ENCODE measurements around the gene GPR61. TPM values are rescaled to one million over a fixed set of nuclear protein-coding genes. Genes with fewer than 3 reads are reported as not detected.
A peak's percentile ranks its signal among the peaks of the same experiment; 100 is the strongest.

The GPR61 gene
- total RNA-seq, 2 experiments from 2014 or later = 0.53 TPM; not detected in 1

- peak overlapping the region; percentile 28 for H3K27ac Mint-ChIP-seq
- H3K27me3 Mint-ChIP-seq = peaks cover 1% of the 10 kb centered on the region
- POLR2A ChIA-PET = no interaction called here
- no peak overlapping the region for H3K4me3 Mint-ChIP-seq
- CTCF ChIA-PET = interaction anchor here (1.2 to 17.9 kb wide), 5 partner anchors 8 to 442 kb away, joined by 3 to 779 read pairs (median 24); partner anchors contain the start of genes AHCYL1, ATXN7L2 and CYB561D1
- no peak for DNase-seq
- peaks cover 2% of the 10 kb centered on the region for H3K36me3 Mint-ChIP-seq (ENCODE audit: low read depth)
- no peaks in the 10 kb centered on the region for H3K9me3 Mint-ChIP-seq
- peaks cover 13% of the 10 kb centered on the region for H3K4me1 Mint-ChIP-seq
Observed at GRCh38 chr1:109542657-109543056, 3.0 kb downstream of the GPR61 start.

- ChIA-PET CTCF (interaction anchor here (1.2 to 17.9 kb wide), 6 partner anchors 8 to 441 kb away, joined by 4 to 779 read pairs (median 38); partner anchors contain the start of genes AHCYL1, ATXN7L2 and CYB561D1), POLR2A (no interaction called here)
- DNase-seq = no peak
- Mint-ChIP-seq H3K4me3 (no peak overlapping the region), H3K9me3 (no peaks in the 10 kb centered on the region), H3K27ac (no peak overlapping the region), H3K36me3 (ENCODE audit: low read depth) (peaks cover 8% of the 10 kb centered on the region), H3K27me3 (peaks cover 1% of the 10 kb centered on the region), H3K4me1 (peaks cover 14% of the 10 kb centered on the region)
Observed at GRCh38 chr1:109543283-109543987, 3.8 kb downstream of the GPR61 start.

DNA sequence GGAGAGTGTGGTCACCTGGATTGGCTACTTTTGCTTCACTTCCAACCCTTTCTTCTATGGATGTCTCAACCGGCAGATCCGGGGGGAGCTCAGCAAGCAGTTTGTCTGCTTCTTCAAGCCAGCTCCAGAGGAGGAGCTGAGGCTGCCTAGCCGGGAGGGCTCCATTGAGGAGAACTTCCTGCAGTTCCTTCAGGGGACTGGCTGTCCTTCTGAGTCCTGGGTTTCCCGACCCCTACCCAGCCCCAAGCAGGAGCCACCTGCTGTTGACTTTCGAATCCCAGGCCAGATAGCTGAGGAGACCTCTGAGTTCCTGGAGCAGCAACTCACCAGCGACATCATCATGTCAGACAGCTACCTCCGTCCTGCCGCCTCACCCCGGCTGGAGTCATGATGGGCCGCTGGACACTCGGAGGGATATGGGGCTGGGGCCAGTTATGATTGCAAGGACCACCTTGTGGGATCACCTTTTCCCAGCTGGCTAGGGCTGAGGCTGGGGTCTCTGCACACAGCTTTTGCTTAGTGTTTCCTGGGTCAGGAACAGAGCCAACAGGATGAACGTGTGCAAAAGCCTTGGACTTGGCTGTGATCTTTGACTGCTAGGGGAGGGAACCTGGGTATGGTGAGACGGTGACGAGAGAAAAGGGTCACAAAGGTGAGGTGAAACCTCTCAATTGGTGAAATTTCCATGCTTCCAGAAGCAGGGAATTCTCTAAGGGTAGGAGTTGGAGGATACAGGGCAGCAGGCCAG lies 4.5 kb downstream of the GPR61 start:
- no peak overlapping the region for H3K27ac Mint-ChIP-seq
- CTCF ChIA-PET = interaction anchor here (1.2 to 17.9 kb wide), 7 partner anchors 9 to 440 kb away, joined by 4 to 779 read pairs (median 52); partner anchors contain the start of genes AHCYL1, AMPD2, ATXN7L2 and CYB561D1
- H3K4me3 Mint-ChIP-seq = no peak overlapping the region
- H3K36me3 Mint-ChIP-seq (ENCODE audit: low read depth) = peaks cover 13% of the 10 kb centered on the region
- no peak for DNase-seq
- POLR2A ChIA-PET = interaction anchor here (1.0 kb wide), 1 partner anchor 86 kb away, joined by 3 read pairs; no protein-coding TSS in a partner anchor
- no peaks in the 10 kb centered on the region for H3K9me3 Mint-ChIP-seq
- H3K4me1 Mint-ChIP-seq = peaks cover 18% of the 10 kb centered on the region
- H3K27me3 Mint-ChIP-seq = peaks cover 1% of the 10 kb centered on the region

- peak; percentile 91 for DNase-seq
- H3K27me3 Mint-ChIP-seq = no peaks in the 10 kb centered on the region
Observed at GRCh38 chr1:109546311-109547109, 6.8 kb downstream of the GPR61 start.

GRCh38 chr1:109547463-109548320 lies 8.0 kb downstream of the GPR61 start:
- Mint-ChIP-seq H3K4me3 (peak overlapping the region; percentile 94), H3K27ac (peak overlapping the region; percentile 99), H3K36me3 (ENCODE audit: low read depth) (peaks cover 23% of the 10 kb centered on the region), H3K9me3 (no peaks in the 10 kb centered on the region), H3K4me1 (peaks cover 43% of the 10 kb centered on the region), H3K27me3 (no peaks in the 10 kb centered on the region)
- ChIA-PET CTCF (interaction anchor here (0.7 to 4.9 kb wide), 25 partner anchors 10 to 437 kb away, joined by 3 to 101 read pairs (median 10); partner anchors contain the start of genes AHCYL1 and CYB561D1), POLR2A (interaction anchor here (0.6 to 3.1 kb wide), 65 partner anchors 9 to 1330 kb away, joined by 3 to 106 read pairs (median 7); partner anchors contain the start of genes AHCYL1, AMIGO1, AMPD2 and ATXN7L2)
- peak; percentile 44 for DNase-seq

More at GRCh38 chr1:109546311-109547109, 6.8 kb downstream of the GPR61 start:
- CTCF ChIA-PET = interaction anchor here (0.7 to 4.9 kb wide), 26 partner anchors 12 to 488 kb away, joined by 3 to 101 read pairs (median 5); partner anchors contain the start of genes AHCYL1, AMPD2, GNAT2 and STRIP1
- H3K9me3 Mint-ChIP-seq = no peaks in the 10 kb centered on the region
- H3K27ac Mint-ChIP-seq = peak overlapping the region; percentile 99
- H3K36me3 Mint-ChIP-seq (ENCODE audit: low read depth) = peaks cover 18% of the 10 kb centered on the region
- H3K4me1 Mint-ChIP-seq = peaks cover 38% of the 10 kb centered on the region
- POLR2A ChIA-PET = interaction anchor here (0.7 to 2.4 kb wide), 26 partner anchors 10 to 488 kb away, joined by 3 to 22 read pairs (median 4); partner anchors contain the start of genes AHCYL1, AMPD2, ATXN7L2 and CYB561D1
- H3K4me3 Mint-ChIP-seq = peak overlapping the region; percentile 94

- Mint-ChIP-seq H3K4me1 (peaks cover 46% of the 10 kb centered on the region), H3K36me3 (ENCODE audit: low read depth) (peaks cover 24% of the 10 kb centered on the region), H3K9me3 (no peaks in the 10 kb centered on the region), H3K27ac (peak within 1 kb of the TSS; percentile 99), H3K27me3 (no peaks in the 10 kb centered on the region), H3K4me3 (peak within 1 kb of the TSS; percentile 94)
- CTCF ChIA-PET = interaction anchor here (0.7 to 3.3 kb wide), 26 partner anchors 11 to 790 kb away, joined by 3 to 35 read pairs (median 4); partner anchors contain the start of genes AHCYL1, ATXN7L2 and CYB561D1
- POLR2A ChIA-PET = interaction anchor here (0.6 to 3.1 kb wide), 74 partner anchors 10 to 1329 kb away, joined by 3 to 106 read pairs (median 6); partner anchors contain the start of genes AHCYL1, AMIGO1, AMPD2 and ATXN7L2
- peak; percentile 98 for DNase-seq
Observed at GRCh38 chr1:109548321-109549267, 8.9 kb downstream of the GPR61 start, which contains the start of gene GNAI3. TSS of gene GNAI3 (plus strand) at chr1:109548615. CDS start at chr1:109548721, 106 bp downstream.

DNA sequence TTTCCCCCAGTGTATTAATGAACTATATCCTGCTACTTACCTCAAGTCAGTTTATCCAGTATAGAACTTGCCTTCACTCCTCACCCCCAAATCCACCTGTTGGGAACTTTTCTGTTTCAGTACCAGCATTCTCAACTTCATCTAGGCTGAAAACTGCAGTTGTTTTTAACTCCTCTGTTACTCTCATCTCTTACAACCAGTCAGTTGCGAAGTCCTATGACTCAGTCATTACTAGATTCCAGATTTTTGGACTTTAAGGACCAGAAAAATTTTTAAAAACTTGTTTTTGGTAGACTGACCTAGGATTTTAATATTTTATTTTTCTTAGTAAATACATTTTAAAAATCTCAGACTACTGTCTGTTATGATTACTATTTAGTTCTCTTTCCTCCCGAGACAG lies 16.9 kb downstream of the GPR61 start:
- H3K36me3 Mint-ChIP-seq (ENCODE audit: low read depth) = peaks cover 29% of the 10 kb centered on the region
- H3K27ac Mint-ChIP-seq = no peak overlapping the region
- H3K27me3 Mint-ChIP-seq = no peaks in the 10 kb centered on the region
- no peaks in the 10 kb centered on the region for H3K9me3 Mint-ChIP-seq
- CTCF ChIA-PET = interaction anchor here (0.7 kb wide), 1 partner anchor 89 kb away, joined by 3 read pairs; no protein-coding TSS in a partner anchor
- no peak for DNase-seq
- POLR2A ChIA-PET = no interaction called here
- H3K4me1 Mint-ChIP-seq = peaks cover 42% of the 10 kb centered on the region
- H3K4me3 Mint-ChIP-seq = no peak overlapping the region

GRCh38 chr1:109557520-109557919 lies 17.8 kb downstream of the GPR61 start:
- DNase-seq = no peak
- peaks cover 40% of the 10 kb centered on the region for H3K4me1 Mint-ChIP-seq
- H3K9me3 Mint-ChIP-seq = no peaks in the 10 kb centered on the region
- H3K36me3 Mint-ChIP-seq (ENCODE audit: low read depth) = peaks cover 26% of the 10 kb centered on the region
- no peak overlapping the region for H3K27ac Mint-ChIP-seq
- no peaks in the 10 kb centered on the region for H3K27me3 Mint-ChIP-seq
- POLR2A ChIA-PET = no interaction called here
- CTCF ChIA-PET = no interaction called here
- H3K4me3 Mint-ChIP-seq = no peak overlapping the region

GRCh38 chr1:109559995-109560394 lies 20.3 kb downstream of the GPR61 start:
- H3K27me3 Mint-ChIP-seq = no peaks in the 10 kb centered on the region
- H3K36me3 Mint-ChIP-seq (ENCODE audit: low read depth) = peaks cover 14% of the 10 kb centered on the region
- no peaks in the 10 kb centered on the region for H3K9me3 Mint-ChIP-seq
- POLR2A ChIA-PET = interaction anchor here (2.5 kb wide), 1 partner anchor 11 kb away, joined by 26 read pairs; the partner anchor contains the start of gene GNAI3
- H3K4me1 Mint-ChIP-seq = peaks cover 33% of the 10 kb centered on the region
- CTCF ChIA-PET = interaction anchor here (1.0 to 2.5 kb wide), 6 partner anchors 11 to 86 kb away, joined by 4 to 17 read pairs (median 5); partner anchors contain the start of gene GNAI3
- no peak for DNase-seq
- no peak overlapping the region for H3K27ac Mint-ChIP-seq
- H3K4me3 Mint-ChIP-seq = no peak overlapping the region

GRCh38 chr1:109564194-109564878 lies 24.7 kb downstream of the GPR61 start:
- no peak overlapping the region for H3K4me3 Mint-ChIP-seq
- POLR2A ChIA-PET = interaction anchor here (0.7 to 1.3 kb wide), 3 partner anchors 15 to 16 kb away, joined by 3 to 5 read pairs (median 4); partner anchors contain the start of gene GNAI3
- CTCF ChIA-PET = interaction anchor here (0.7 to 1.5 kb wide), 3 partner anchors 16 to 416 kb away, joined by 3 read pairs; no protein-coding TSS in a partner anchor
- H3K4me1 Mint-ChIP-seq = peaks cover 29% of the 10 kb centered on the region
- H3K27ac Mint-ChIP-seq = no peak overlapping the region
- H3K36me3 Mint-ChIP-seq (ENCODE audit: low read depth) = peaks cover 10% of the 10 kb centered on the region
- DNase-seq = no peak
- H3K27me3 Mint-ChIP-seq = no peaks in the 10 kb centered on the region
- H3K9me3 Mint-ChIP-seq = no peaks in the 10 kb centered on the region

All from activated CD4-positive, alpha-beta memory T cell treated with anti-CD3 and anti-CD28 coated beads, Interleukin-2, amount 10 ng/mL, durations not matched to agents 7 days and 5 days (primary cell).